H4 (cell line): ENCODE measurements around the gene EEPD1. TPM values are rescaled to one million over a fixed set of nuclear protein-coding genes. Genes with fewer than 3 reads are reported as not detected.
A peak's percentile ranks its signal among the peaks of the same experiment; 100 is the strongest.

ENCODE experiments used
- DNase-seq: peaks from one replicate; pipeline ENCODE4 v3.0.0-alpha.2; 2015; ENCODE audit warnings: low spot score
- total RNA-seq: library from RNA; depleted of rRNA; stranded (reverse); fragments of >200 nt; shearing (Covaris generic); gene quantifications from 2 replicates; pipeline ENCODE4 v1.2.3, GENCODE V29; 2014

EEPD1 gene
- total RNA-seq, 1 experiment from 2014 or later, result 9.4 TPM

DNA sequence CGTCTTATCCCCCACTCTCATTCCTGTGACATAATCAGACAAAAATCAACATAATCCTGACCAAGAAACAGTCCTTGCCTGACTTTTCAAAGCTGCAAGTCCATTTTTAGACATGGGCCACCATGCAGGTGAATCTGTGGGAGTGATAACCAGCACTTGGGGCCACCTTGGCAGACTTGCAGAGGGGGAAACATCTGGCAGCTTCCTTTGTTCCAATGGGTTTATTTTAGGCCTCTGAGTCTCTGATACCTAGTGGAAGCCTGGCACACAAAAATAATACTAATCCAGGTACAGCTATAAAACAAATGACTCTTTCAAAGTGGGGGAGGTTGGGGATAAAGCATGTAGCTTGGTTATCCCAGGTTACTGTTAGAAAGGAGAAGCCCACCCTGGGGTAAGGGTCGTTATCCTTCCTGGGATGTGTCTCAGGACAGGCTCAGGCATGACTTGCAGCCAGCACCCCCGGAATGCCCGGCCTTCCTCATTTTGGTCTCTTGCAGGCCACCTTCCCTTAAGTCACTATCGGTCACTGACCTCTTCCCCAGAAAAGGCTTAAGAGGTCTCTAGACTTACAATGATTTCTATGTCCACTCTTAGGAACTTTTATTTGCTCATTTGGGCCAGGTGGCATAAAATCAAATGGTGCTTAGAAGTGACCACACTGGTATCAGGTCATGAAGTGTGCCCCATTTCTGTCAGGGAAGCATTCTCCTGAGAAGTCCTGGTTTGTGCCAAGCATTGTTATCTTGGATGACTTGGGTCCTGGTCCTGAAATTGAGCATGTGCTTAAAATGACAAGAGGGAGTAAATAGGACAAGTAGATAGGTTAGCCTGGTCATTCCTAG is 37.6 kb downstream of the EEPD1 start:
- DNase-seq, result no peak

DNA sequence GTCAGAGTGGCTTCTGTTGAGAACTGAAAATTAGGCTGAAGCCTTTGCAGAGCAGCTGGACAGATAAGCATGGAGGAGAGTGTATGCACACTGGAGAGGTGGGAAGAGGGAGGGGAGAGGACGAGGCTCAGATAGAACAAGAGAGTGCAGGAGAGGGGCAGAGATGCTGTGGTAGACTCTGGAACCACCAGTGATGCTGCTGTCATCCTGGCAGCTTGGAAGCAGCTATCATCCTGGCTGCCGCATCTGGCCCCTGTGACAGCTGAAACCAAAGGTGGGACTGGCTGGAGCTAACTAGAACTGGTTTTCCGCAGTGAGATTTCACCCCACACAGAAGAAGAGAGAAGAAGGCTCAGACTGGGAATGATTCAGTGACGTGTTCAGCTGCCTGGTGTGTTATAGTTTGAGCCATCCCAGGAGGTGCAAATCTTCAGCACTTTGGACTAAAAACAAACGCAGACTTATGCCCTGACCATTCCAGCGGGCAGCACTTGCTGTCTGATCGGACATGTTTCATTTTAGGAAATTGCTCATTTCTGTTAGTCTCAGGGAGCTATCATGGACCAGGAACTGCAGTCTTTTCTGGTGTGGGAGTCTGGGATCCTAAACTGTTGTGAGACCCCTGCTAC is 38.4 kb downstream of the EEPD1 start:
- no peak for DNase-seq

DNA sequence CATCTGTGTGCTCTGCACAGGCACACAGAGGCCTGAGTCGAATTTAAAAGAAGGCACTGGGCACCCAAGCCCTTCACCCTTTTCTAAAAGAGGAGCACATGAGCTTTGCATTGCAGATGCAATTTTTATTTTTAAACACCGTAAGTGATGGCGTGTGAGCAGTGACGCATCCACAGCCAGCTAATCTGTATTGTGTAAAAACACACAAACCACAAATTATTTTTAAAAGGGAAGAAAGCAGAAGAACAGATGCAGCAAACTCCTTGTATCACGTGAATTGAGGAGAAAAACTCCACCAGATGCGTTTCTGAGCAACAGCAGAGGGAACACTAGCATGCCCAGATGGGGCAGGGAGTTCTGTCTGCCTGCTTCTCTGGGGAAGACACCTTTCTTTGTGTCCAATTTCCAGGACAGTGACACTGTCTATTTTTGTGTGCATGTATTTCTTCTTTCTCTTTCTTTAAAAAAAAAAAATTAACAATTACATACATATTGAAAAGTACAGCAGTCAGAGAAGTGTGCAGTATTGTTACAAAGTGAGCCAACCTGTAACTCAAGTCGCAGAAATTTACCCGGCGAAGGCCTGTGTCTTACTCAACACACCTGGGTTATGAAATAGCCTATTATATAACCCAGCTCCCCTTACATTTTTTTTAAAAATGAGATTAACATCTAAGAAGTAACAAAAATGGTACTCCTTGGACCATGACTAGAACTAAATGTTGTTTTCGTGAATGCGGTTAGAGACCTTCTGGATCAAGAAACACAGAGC is 39.2 kb downstream of the EEPD1 start:
- DNase-seq, result peak; percentile 97

DNA sequence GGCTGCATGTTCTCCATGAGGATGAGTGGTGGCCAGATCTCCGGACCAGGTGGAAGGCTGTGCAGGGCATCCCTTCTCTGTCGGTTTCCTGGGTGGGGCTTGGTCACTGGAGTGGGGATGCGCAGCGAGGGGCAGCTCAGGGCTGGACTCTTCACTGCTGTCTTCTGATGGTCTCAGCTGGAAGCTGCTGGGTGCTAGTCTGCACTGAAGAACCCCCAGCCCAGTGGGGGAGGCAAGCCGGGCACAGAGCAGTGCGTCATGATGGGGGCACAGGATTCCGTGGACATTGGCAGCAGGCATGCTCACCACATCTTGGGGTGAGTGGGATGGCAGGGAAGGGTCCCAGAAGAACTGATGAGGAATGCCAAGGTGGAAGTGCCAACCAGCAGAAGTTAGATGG is 39.8 kb downstream of the EEPD1 start:
- no peak for DNase-seq

DNA sequence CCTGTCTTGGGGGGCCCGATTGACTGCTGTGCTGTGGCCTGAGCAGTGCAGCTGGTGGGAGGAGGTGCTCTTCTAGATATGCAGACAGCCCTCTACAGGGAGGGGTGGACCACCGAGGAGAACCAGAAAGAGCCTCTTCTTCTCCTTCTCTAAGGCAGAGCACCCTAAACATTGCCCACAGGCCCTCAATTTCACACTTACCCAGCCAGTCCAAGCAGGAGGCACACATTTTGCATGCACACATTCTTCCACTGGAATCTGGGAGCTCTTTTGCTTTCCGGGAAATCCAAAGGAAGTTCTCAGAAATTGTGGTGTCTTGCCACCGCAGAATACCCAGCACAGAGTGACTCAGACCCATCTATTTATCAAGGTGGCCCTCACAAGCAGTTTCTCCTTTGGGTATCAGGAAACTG is 45.8 kb downstream of the EEPD1 start:
- DNase-seq, result peak; percentile 88

DNA sequence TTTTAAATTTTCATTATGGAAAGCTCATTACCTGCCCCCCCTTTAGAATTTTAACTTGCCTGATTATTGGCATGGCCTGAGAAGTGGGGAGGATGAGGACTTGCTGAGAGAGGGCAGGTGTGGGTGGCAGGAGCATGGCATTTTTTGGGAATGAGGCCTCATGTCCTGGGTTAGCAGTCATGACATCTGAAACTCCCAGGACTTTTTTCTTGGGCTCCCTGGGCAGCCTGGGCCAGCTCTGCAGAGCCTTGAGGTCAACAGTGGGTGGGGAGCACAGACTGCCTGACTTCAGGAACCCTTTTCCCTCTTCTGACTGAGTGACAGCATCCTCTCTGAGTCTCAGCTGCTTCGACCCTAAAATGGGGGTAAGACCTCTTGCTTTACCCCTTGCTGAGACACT is 46.3 kb downstream of the EEPD1 start:
- DNase-seq, result no peak

DNA sequence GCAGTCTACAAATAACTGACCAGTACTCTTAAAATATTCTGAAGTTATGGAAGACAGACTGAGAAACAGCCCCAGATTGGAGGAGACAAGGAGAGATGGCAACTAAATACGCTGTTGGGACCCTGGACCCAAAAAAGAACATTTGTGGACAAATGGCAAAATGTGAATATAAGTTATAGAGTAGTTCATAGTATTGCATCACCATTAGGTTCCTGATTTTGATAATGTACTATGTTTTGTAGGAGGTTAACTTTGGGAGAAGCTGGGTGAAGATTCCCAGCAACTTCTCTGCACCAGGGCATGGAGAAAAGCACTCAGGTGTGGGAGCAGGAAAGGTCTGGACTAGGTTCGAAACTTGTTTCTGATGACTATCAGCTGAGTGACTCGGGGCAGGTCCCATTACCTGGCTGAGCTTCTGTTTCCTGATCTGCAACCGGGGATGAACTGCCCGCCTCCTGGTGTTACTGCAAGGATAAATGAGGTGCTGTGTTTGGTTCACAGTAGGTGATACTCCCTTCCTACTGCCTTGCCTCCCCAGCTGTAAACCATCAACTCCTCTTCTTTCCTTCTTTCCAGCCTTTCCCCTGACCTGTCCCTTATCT is 48.2 kb downstream of the EEPD1 start:
- no peak for DNase-seq

DNA sequence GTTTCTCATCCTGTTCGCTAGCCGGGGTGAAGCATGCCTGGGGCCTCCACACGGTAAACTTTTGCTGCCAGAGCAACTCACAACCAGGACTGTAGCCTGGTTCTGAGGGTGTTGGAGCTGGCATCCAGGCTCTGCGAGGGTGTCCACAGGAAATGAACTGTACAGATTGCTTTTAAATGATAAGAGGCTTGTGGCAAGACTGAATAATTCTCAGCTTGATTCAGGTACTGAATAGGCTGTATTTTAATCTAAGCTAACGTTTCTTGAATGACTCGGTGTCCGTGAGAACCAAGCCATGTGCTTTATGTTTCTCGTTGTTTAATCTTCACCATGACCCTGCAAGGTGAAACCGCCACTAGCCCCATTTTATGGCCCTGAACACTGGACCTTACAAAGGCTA is 49.3 kb downstream of the EEPD1 start:
- no peak for DNase-seq

DNA sequence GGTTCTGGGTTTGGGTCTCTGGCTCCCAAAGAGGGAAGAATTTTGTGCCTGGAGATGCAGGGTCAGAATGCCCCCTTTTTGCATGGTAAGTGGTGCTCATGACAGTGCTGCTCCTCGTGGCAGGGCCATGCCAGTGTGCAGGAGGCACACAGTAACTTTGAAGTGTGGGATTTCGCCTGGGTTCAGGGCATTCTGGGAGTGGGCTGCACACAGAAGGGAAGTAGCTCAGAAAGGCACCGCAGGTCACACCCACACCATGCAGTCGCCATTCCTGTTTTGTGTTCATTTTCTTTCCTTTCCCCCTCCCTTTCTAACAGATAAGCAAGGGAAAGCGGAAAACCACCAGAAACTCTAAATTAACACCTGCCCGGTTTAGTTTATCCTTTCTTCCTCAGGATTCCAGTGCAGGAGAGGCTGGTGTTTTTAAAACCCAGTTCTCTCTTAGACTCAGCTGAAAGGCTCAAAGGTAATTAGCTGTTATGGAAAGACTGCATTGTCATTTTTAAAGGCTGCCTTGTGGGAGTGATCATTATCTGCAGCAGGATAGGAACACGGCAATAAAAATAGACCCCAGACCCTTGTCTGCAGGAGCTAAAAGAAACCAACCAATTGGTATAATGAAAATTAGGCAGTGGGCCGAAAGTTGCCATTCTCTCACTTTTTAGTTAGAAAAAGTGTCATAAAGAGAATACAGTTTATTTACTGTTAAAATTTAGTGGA is 50.2 kb downstream of the EEPD1 start:
- no peak for DNase-seq

DNA sequence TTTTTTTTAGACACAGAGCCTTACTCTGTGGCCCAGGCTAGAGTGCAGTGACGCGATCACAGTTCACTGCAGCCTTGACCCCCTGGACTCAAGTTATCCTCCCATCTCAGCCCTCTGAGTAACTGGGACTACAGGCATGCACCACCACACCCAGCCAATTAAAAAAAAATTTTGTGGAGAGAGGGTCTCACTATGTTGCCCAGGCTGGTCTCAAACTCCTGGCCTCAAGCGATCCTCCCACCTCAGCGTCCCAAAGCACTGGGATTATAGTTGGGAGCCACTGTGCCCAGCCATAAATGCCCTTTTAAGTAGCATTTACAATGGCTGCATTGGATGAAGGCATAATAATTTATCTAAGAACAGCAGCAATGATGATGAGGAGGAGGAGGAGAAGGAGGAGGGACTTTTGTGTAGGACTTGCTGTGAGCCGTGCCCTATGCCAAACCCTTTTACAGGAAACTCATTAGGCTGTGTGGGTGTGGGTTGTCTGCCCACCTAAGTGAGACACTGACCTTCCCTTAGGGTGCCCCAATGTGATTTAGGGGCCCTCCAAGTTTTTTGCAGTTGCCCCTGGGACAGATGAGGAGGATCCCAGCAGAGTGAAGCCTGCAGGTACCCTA is 51.1 kb downstream of the EEPD1 start:
- DNase-seq, result no peak

DNA sequence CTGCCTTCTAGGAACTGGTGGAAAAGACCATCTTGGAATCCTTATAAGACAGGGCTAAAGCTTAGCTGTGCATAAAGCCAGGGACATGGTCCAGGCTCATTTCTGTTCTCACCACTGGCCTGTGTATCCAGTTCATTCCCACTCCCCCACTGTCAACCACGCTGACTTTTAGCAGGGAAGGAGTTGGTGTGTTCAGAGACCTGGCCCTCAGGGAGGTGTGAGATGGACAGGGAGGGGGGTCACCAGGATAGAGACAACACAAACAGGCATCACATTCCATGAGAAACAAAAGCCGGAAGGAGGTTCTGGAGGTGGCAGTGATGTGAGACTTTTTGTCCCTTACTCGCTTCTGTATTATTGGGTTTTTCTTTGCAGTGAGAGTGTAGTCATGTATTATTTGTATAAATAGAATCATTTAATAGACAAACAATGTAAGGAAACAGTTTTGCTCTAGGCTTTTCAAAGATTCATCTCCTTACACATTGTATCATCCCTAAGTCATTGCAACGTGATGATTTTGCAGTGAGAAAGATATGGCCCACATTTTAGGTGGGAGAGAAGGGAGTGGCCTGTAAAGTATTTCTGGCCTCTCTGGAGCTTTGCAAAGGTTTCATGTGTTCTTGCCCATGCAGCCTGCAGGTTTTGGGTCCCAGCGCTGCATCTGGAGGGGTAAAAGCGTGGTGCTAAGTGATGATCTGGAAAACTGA is 52.0 kb downstream of the EEPD1 start:
- no peak for DNase-seq

DNA sequence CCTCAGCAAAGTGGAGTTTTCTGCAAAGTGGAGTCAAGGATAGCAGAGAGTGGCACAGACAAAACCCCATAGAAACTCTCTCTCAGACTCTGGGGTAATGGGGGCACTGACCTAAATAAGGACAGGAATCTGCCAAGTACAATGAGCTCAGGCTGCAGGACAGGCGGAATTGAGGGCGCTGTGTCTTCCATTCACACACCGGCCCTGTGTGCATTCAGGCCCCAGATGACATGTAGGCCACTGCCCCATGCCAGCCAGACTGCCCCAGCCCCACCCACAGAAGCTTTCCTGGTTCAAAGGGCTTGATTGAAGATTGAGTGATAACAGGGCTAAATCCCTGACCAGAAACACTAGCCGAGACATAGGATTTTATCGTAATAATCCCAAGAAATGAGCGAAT is 52.7 kb downstream of the EEPD1 start:
- no peak for DNase-seq

DNA sequence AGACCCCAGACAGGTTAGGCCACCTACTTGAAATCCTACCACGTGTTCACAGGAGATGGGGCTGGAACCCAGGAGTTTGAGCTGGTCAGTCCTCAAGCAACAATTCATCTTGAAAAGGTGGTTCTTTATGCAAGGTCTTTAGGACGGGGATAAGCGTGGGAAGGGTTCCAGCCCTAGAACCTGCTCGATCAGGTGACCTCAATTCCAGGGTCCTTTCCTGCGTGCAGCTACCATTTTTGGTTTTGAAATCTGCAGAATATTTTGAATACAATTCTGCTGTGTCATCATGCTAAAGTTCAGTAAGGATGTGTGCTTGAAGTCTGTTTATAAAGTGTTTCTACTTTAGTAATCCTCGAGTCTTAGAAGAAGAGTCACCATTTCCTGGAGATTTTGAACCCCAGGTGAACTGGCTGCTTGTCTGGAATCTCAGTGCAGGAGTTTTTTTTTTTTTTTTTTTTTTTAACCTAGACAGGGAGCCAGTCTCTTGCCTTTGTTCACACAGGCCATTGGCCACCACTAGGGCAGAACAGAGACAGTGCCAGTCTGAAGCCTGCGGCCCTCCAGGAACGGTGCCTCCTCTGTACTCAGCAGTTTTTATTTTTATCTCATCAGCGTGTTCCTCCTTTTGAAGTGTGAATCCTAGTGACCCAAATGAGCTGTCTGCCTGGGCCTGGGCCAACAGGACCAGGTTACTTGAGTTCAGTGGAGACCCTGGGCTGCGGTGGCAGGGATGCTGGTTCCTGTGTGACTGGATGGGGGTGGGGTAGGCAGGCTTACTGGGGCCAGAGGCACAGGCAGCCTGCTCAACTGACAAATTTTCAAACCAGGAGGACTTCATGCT is 54.6 kb downstream of the EEPD1 start:
- peak; percentile 97 for DNase-seq

DNA sequence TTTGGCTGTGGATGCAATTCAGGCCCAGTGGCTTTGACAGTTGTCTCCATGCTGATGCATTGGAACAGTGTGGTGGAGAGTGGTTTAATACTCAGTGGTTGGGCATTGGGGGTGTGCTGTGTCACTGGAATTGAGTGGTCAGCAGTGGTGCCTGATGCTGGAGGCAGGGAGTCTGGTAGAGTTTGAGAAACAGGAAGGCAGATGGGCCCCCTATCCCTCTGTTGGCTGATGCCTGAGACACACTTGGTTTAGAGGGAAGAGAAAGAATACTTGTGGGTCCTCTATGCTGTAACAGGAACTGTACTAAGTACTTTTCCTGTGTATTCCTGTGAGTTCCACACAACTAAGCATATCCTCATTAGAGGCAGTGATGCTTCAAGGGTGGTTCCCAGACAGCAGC is 55.4 kb downstream of the EEPD1 start:
- no peak for DNase-seq

DNA sequence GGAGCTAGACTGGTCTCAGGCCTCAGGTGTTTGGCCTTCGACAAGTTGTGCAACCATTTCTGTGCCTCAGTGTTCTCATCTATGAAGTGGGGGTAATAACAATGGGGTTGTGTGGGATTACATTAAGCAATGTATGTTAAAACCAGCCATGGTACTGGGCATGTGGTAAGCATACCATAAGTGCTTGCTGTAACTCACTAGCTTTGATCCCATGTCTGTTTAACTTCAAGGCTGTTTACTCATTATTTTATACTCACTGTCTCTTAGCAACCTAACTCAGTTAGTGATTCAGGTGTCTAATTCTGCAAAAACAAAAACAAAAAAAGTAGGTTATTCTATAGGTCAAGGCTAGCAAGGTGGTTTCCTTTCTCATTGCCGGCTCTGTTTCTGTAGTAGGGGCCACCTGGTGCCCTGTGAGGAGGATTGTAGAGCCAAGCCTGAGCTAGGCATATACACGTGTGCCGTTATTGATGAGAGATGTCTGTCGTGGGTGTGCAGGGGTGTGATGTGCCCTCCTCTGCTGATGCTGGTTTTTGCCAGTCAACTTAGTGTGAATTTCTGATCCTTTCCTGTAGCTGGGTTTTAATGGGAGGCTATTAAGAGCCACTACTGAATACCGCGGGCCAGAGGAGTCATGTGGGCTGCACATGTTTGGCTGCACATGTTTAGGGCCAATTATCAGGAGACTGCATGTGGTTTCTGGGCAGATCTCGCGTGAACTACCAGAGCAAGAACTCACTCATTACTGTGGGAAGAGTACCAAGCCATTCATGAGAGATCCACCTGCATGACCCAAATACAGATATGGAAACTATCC is 56.2 kb downstream of the EEPD1 start:
- no peak for DNase-seq

DNA sequence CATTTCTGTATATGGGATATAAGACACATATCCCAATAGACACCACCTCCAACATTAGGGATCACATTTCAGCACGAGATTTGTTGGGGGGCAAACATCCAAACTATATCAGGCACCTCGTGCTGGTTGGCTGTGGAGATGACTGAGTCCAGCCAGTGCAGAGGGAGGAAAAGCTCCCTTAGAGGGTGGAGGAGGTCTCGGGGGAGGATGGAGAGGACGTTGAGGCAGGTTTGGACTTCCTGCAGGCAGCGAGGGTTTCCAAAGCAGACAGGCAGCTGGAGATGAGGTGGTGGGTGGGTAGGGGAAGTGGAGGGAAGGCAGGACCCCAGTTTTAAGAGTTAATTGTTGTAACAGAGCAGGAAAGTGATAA is 56.7 kb downstream of the EEPD1 start:
- no peak for DNase-seq

DNA sequence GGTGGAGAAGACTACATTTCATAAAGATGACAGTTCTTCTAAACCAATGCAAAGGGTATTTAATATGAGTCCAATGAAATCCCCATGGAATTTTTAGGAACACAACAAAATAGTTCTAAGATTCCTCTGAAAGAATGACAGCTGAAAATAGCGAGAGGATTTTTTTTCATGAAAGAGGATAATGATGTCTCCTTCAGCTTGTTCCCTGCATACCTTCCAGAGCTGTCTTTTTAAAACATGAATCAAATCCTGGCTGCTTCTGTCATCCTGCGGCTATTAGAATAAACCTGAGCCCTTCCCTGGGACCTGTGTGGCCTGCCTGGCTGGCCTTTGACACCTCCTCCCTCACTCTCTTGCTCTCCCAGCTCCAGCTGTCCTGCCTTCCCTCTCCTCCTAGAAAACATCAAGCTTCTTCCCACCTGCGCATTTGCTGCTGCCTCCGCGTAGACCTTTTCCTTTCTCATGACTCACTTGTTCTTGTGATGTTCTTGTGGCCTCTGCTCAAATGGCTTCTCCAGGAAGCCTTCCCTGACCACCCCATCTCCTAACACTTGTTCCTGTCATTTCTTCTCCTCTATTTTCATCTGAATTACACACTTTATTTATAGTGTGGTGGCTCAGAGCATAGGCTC is 57.4 kb downstream of the EEPD1 start:
- DNase-seq, result no peak
